GM18951 (cell line): ENCODE data around the gene NUDCD2.
"Not testable (repeated sequence)": the region's sequence is repeated elsewhere in the genome, so short reads cannot be mapped to it uniquely, and the experiment has no call there.

ENCODE experiments used
- POLR2A ChIP-seq: IDR thresholded peaks from 4 replicates; pipeline ENCODE4 v1.6.1; 2011; ENCODE audit warnings: mild to moderate bottlenecking; ENCODE audit not compliant: insufficient read length, insufficient read depth; ENCODE audit errors: extremely low read depth
- in situ Hi-C: fragments of 300-500 bp; cut with MboI; formaldehyde crosslinking; loops from one replicate; pipeline ENCODE4 v1.12.0; 2022; ENCODE audit warnings: low sequenced_read_pairs, mixed read lengths, inconsistent platforms; ENCODE audit not compliant: unreplicated experiment

The NUDCD2 gene

GRCh38 chr5:163399923-163400322, 60.0 kb downstream of the NUDCD2 start:
- TF ChIP-seq POLR2A: no peak
- in situ Hi-C loops: no loop called here

GRCh38 chr5:163397354-163397753, 62.5 kb downstream of the NUDCD2 start:
- in situ Hi-C loops: no loop called here
- TF ChIP-seq POLR2A: no peak

DNA sequence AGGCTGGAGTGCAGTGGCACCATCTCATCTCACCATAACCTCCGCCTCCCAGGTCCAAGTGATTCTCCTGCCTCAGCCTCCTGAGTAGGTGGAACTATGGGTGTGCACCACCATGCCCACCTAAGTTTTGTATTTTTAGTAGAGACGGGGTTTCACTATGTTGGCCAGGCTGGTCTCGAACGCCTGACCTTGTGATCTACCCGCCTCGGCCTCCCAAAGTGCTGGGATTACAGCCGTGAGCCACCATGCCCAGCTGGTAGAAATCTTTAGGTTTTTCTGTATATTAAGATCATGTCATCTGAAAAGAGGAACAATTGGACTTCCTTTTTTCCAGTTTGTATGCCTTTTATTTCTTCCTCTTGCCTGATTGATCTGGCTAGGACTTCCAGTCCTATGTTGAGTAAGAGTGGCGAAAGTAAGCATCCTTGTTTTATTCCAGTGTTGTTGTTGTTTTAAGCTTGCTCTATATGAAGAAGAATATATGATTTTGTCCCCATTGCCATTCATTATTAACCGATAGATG, 63.0 kb downstream of the NUDCD2 start:
- in situ Hi-C loops: not testable (repeated sequence)
